Brain pericyte (primary cell): ENCODE measurements around the gene PRICKLE2.

Experiments used
- DNase-seq: peaks from one replicate; pipeline ENCODE4 v3.0.0-alpha.2; 2012; ENCODE audit warnings: low read depth, low spot score

Gene PRICKLE2

DNA sequence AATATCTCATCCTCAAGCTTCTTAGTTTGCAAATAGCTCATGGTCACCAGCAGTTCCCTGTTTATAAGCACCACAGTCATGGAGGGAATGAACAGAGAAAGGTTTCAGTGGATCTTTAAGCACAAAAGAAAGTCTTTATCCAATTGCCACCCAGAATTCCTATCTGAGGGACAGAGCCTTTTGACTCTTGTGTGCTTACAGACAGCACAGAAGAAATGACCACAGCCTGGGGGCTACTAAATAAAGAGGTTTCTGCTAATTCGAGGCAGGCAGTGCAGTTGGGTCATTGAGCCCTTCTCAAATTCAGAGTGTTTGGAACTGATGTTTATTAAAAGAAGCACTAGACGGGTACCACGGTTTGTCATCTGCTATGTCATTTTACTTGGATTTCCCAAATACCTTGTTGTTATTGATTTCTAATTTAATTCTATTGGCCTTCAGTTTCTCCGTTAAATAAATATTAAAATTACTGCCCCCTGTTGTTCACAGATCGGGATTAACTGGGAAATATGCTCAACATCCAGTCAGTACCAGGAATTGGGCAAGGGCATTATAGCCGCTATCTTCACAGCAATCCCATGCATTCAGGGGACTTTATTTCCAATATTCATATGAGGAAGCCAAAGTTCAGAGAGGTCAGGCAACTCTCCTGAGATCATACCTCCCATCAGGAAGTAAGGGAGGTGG is 3.6 kb downstream of the PRICKLE2 start:
- DNase-seq = no peak

DNA sequence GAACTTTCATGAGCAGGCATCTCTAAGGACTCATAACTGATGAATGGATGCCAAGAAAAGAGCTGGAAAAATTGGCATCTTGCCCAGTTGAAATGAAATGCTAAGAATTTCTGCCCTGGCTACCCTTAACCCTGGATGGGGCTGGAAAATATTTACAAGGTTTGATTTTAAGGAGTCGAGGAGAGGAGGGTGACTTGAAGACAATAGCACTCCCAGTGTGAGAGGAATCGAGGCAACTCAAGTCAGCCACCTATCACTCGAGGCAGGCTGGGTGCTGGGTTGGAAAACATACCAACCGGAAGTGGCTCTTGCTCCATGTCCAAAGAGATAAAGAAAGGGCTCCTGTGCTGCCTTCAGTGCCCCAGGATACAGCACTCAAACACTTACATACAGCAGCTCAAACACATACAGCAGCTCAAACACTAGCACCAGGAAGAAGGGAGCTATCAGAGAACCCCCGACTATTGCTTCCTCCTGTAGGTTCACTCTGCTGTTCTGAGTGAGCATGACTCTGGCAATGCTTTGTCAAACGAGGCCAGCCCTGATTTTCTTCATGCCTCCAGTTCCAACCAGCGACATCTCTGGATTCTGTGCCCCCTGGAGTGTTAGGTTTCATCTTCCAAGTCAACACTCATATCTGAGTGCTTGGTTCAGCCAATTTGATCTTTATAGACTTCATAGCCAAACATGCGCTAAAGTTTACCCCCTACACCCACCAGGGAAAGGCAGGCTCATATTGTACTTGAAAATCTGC is 4.9 kb downstream of the PRICKLE2 start:
- no peak for DNase-seq

DNA sequence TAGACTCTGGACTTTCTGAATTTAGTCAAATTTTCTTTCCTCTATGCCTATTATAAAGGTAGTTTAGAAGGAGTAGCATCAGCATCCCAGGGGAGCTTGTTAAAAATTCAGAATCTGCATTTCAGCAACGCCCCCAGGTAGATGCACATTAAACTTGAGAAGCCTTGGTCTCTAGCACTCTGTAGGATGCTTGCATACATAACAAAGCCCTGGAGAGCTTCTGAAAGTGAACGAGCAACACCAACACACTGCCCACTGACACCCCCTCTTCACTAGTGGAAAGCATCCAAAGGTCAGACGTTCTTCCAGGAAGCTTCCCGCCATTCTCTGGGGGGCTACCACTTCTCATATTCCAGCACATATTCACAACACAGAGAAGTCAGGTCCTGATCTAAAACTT is 6.5 kb downstream of the PRICKLE2 start:
- no peak for DNase-seq

DNA sequence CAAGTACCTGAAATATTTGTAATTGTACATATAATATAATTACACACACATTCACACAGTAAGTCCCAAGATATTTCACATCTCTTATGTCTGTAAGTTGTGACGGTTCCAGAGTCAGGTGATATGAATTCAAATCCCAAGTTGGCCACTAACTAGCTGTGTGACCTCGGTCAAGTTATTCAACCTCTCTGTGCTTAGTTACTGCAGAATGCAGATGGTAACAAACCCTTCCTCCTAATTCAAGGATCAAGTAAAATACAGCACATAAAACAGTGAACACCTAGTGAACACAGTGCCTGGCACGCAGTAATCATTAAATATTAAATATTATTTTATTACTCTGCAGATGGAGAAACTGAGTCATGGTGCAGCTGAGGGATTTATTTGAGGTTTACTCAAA is 6.9 kb downstream of the PRICKLE2 start:
- no peak for DNase-seq

DNA sequence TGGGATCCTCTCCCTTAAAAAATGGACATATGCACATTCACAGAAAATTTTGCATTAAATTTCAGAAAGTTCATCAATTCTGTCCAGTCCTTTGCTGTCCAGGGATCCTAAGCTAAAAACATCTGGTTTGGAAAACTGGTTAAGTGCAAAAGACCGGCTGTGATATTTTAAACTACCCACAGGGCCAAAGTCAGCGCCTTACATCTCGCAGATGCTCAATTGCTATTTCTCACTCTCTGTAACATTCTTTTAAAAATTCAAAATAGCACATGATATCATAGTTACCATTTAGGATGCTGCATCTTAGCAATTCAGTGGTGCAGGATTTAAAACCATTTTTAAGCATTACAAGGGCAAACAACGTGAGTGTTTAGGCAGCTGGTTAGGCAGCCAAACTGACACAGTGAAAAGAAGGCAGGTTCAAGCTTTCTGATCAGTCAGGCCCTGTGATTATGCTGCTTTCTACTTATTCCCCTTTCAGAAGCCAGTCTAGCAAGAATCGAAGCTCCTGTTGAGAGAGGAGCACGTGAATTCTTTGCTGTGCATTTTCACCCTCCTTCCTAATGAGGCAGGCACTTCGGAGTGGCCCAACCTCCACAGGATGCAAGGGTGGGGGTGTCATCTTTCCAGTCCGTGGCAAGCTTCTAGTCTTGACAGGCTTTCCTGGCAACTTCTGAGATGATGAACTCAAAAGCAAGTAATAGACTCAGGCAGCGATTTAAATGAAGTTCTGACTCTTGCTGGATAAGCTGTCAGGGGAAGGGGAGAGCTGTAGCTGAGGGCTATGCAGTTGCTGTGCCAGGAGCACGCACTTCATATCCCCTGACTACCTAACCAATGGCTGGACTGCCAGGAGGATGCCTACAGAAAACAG is 8.8 kb downstream of the PRICKLE2 start:
- DNase-seq = no peak

DNA sequence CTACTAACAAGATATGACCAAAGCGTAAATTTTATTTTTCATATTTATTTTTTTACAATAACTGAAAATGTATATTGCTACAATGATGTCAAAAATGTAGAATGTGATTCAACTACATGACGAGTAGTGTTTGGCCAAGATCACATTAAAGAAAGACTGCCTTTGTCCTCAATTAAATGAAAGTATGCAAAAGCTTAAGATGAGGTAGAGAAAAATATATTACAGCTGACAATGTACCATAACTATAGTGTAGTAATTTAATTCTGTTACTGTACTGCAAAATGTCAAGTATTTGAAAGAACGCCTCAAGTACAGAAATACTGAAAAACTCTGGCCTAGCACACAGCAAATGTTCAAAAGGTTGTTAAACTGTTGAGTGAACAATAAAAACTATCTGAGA is 9.7 kb downstream of the PRICKLE2 start:
- DNase-seq = no peak

DNA sequence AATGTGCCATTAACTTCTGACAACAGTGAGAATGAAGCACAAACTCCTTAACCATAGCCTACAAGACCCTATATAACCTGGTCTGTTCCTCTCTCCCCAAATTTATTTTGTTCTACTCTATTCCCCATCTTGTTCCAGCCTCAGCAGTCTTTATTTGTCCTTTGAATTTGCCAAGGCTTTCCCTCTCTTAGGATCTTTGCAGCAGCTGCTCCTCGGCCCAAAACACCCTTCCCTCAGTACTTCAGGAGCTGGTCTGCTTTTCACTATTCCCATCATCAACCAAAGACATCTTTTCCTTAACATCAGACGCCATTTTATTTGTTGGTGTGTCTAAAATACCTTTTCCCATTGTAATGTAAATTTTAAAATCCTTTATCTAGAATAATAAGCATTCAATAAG is 10.2 kb downstream of the PRICKLE2 start:
- no peak for DNase-seq

DNA sequence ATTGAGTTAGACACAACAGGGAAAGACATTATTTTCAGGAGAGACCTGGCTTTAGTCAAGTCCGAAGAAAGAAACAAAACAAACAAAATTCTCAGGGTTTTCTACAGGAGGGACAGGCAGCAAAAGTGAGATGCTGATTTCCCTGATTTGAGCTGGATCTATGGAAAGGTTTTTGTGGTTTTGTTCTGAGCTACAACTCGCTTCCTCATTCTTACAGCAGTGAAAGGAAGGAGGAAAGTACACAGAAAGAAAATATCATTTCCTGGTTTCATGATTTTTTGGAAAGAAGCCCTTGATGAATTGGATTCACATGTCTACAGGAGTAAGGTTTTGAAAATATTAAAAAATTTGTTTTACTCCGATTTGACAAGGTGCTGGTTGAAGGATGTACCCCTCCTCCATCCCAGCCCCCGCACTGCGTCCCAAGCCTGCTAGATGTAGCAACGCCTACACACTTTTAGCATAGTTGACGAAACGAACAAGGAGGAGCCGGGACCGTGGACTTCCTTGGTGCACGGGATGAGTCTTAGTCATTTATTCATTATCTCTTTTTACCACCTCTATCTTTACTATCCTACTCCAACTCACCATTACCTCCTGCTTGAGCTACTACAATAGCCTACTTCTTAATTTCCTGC is 10.8 kb downstream of the PRICKLE2 start:
- DNase-seq = no peak

DNA sequence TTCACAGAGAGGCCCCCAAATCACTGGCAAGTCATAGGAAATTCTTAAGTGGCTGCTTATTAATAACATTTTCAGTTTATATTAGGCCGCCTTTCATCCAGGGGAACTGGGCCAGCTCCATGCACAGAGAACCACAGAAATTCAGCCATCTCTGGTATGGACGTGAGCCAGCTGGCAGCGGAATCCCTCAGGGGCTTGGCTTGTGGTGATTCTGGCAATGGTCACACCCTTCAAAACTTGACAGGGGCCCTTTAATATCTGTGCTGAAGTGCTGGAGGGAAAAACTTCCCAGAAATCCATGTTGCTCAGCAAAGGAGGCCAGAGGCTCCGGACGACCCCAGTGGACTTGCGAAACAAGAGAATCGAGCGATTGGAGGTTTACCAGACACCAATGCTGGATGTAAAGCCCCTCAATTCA is 11.3 kb downstream of the PRICKLE2 start:
- no peak for DNase-seq

DNA sequence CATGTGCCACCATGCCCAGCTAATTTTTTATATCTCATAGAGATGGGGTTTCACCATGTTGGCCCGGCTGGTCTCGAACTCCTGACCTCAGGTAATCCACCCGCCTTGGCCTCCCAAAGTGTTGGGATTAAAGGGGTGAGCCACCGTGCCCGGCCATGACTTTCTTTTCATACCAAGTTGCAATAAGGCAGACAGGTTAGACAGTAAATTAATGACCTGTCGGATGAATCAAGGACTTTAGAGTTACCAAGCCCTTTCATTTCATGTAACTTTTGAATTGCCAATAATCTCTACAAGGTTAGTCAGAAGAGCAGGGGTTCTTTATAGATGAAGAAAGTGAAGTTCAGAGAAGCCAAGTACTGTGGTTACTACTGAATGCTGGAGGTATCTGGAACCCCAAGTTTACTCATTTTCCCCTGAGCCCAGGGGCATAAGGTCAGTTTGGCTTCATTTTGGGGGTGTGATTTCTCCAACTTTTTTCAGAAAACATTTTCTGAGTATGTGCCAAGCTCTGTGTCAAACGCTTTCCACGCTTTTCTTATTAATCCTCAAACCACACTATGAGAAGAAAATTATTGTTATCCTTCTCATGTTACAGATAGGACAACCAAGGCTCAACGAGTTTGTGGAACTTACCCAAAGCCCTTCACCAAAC is 11.9 kb downstream of the PRICKLE2 start:
- DNase-seq = no peak

DNA sequence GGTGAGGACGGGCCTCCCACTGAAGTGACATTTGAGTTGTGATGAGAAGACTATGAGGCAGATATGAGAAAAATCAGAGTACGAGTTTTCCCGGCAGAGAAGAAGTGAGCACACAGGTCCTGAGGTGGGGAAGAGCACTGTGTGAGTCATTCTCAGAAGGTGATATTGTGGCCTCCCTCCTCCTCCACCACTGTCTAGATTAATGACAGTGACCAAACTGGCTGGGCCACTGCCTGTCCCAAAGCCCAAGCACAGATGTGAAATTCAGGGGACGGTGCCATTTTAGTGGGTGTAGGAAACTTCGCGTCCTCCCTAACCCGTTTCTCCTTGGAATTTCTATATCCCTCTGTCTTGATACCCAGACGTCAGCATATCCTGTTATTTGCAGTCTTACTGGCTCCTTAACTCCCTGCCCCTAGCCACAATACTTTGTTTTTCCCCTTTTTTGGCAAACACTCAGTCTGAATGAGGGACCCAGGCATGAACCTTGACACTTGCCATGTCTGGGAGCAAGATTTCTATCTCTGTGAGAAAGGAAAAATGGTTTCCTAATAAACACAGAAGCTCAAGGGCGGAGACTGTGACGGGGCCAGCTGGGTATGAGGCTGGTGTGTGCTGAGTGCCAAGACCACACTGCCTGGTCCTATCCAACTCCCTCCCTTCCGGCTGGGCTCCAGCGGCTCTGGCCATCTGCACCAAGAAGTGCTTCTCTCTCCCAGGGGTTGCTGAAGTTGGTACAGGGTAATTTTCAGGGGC is 15.2 kb downstream of the PRICKLE2 start:
- DNase-seq = no peak

DNA sequence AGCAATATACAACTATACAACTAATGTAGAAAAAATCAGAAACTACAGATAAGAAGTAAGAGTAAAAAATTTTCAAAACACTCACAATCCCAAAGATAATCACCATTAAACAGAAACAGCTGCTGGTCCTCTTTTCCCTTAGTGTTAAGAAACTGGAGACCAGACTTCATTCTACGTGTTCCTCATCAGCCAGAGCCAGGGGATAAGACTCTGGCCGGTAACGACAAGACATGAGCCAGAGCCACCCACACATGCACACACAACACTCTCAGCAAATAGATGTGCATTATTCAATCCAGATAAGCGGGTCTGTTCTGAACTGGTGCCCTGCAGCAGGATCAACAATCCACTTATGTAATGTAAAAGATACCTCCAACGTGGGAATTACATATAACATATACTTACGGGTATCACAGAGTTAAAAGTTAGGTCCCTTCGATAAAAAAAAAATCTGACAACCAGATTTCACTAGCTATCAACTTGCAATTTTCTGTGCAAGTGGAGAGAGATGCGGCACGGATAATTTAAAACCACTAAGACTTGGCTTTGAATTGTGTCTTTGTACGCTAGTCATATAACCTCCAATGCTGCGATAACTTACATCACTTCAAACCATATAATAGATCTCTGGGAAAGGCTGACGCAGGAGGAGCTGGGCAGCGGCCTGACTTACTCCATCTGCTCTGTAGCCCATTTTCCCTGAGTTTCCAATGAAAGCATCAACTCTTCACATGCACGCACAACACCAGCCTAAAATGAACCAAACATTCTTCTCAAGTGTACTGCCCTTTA is 17.8 kb downstream of the PRICKLE2 start:
- DNase-seq = no peak

DNA sequence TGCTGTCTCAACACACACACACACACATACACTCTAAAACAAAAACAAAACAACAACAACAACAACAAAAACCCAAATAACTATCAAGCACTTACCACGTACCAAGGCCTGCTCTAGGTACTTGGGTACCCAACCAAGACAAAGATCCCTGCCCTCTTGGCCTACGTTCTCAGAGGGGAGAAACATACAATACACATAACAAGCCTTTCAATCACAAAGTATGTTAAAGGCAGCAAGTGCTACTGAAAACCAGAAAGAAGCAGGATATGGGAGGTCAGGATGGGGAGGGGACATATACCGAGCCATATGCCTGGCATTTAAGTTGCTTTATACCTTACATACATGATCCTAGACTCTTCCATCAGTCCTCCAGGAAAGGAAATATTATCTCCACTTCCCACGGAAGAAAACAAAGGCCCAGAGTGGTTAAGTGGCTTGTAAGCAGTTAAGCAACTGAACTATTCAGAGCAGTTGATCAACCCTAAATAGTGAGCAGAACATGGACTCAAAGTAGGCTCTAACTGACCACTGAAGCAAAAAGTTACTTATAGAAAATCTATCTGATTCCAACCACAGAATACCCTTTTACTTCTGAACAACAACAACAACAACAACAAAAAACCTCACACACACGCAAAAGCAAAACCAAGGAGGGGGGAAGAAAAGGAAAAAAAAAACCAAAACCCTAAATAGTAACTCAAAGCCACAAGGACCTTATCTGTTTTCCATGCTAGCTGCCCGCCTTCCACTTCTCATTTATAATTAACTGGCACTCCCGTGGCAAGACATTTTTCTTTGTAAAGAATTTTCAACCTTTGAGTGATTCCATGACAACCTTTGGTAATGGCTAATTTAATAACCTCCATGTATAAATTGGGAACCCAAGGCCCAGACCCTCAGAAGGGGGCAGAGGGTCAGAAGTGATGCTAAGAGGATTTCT is 21.0 kb downstream of the PRICKLE2 start:
- no peak for DNase-seq

DNA sequence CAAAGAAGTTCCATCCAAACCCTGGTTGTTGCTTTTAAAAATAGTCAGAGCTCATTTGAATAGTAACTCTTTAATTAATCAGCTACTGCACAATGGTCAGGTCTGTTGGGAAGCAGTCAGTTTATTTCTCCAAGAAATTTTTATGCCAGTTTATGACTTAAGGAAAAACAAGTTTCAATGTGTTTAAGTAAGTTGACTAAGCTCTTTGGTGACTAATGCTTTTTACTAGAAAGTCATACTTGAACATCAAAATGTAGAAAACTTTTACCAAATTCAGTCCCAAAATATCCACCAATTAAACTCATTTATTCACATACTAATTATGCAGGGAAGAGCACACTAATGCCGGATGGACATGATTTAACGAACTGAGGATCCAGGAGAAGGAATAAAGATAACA is 22.1 kb downstream of the PRICKLE2 start:
- no peak for DNase-seq

DNA sequence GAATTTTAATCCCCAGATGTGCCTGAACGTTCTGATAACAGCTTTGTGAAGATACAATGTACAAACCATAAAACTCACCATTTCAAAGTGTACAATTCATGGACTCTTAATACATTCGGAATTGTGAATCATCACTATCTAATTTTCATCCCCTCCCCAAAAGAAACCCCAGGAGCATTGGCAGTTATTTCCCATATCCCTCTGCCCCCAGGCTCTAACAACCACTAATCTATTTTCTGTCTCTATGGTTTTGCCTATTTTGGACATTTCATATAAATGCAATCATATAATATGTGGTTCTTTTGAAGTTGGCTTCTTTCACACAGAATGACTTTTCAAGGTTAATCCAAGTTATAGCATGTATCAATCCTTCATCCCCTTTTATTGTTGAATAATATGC is 25.3 kb downstream of the PRICKLE2 start:
- no peak for DNase-seq

DNA sequence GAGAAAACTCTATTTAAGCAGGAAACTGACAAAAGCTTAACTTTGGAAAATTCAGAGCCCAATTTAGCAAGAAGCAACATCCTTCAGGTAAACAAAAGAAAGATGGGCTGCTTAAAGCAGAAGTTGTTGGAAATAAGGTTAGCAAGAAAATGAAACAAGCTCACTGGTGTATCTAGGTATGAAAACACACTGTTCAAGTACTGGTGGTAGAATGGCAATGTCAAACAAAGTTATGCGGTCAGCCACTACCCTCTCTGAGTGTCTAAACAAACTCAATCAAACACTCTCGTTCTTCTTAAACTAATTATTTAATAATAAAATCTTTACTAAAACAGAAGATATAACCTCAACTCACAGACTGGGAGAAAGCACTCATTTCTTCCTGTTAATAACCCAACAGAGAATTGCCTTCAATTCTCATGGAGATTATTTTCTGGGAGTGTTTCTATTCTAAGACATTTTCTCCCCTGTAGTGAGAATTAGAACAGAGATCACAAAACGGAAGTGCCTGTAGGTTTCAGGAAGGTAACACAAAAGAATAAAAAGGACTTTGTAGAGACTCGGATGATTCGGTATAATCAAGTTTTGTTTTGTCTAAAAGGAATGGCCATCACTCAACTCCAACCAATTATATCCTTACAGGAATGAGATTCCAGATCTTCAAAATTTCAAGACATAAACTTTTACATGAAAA is 28.9 kb downstream of the PRICKLE2 start:
- DNase-seq = no peak

DNA sequence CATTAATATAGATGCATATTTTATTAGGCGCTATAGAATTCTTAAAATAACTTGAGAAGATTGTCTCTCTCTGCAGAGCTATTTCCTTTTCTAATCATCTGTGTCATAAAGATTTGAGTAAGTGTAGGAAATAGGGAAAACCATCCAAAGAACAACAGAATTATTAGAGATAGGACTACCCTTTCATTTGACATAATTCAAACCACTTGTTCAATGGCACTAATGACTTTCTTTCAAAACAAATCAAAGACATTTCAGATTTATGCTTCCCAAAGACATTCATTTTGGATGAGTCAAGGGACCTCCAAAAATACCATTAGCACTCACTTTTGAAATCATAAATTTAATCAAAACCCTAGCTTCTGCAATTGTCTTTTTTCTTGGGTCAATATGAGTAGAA is 29.5 kb downstream of the PRICKLE2 start:
- no peak for DNase-seq

DNA sequence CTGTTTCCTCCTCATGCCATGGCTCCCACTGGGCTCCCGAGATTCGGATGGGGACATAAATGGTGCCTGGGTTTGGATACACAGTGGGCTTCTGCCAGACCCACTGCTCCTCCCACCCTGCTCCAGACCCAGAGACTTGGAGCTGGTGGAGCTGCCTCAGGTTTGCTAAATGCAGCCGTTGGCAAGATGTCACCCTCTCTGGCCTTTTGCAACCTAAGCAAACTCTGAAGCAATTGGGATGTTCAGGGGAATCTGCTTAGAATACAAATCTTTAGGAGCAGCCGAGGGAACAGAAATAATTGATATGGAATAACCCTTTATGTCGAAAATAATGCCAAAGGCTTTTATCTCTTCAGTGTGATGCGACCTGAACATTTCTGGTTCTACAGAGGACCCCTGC is 33.4 kb downstream of the PRICKLE2 start:
- DNase-seq = no peak
